Measurements from ENCODE around the gene CLPSL1. TPM values are rescaled to one million over a fixed set of nuclear protein-coding genes. Genes with fewer than 3 reads are reported as not detected.

CLPSL1 gene
- total and polyA plus RNA-seq, 2 experiments from 2014 or later: not detected

DNA sequence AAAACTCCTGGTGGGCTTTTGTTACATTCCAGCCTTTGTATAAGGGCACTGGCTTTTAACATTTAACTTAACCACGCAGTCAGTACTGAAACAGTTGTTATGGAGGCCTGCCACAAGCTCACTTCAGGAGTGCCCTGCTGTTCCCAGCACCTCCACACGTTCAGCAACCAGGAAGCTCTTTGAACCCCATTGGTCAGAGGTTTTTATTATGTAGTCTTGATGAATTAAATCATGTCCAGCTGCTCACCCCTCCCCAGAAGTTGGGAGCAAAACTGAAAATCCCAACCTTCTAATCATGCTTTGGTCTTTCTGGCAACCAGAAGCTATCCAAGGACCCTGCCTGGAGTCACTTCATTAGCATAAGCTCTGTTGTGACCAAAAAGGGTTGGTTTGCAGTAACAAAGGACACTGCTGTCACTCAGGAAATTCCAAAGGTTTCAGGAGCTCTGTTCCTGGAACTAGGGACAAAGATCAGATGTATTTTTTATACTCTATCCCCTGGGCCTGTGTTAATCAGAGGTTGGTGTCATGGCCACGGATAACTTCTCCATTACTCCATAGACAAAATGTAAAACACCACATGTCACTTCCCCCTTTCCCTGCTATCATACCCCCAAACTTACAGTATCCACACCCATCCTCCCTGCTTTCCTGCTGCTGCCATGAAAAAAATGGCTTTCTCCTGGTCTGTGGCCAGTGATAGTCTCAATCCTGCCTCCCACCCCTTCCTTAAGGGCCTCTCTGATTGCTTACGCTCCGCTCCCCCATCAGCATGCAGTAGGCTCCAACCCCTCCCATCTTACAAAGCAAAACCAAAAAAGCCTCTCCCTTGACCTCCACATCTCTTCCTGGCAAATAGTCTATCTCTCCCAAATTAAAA, 40.9 kb upstream of the CLPSL1 start:
- H3K4me1 Mint-ChIP-seq: peaks cover 55% of the 10 kb centered on the region

More for the DNA sequence above, 40.9 kb upstream of the CLPSL1 start:
- DNase-seq (ENCODE audit: low spot score) (peak; percentile 74), ATAC-seq (peak; percentile 62)
- TF ChIP-seq, protein P1, sequence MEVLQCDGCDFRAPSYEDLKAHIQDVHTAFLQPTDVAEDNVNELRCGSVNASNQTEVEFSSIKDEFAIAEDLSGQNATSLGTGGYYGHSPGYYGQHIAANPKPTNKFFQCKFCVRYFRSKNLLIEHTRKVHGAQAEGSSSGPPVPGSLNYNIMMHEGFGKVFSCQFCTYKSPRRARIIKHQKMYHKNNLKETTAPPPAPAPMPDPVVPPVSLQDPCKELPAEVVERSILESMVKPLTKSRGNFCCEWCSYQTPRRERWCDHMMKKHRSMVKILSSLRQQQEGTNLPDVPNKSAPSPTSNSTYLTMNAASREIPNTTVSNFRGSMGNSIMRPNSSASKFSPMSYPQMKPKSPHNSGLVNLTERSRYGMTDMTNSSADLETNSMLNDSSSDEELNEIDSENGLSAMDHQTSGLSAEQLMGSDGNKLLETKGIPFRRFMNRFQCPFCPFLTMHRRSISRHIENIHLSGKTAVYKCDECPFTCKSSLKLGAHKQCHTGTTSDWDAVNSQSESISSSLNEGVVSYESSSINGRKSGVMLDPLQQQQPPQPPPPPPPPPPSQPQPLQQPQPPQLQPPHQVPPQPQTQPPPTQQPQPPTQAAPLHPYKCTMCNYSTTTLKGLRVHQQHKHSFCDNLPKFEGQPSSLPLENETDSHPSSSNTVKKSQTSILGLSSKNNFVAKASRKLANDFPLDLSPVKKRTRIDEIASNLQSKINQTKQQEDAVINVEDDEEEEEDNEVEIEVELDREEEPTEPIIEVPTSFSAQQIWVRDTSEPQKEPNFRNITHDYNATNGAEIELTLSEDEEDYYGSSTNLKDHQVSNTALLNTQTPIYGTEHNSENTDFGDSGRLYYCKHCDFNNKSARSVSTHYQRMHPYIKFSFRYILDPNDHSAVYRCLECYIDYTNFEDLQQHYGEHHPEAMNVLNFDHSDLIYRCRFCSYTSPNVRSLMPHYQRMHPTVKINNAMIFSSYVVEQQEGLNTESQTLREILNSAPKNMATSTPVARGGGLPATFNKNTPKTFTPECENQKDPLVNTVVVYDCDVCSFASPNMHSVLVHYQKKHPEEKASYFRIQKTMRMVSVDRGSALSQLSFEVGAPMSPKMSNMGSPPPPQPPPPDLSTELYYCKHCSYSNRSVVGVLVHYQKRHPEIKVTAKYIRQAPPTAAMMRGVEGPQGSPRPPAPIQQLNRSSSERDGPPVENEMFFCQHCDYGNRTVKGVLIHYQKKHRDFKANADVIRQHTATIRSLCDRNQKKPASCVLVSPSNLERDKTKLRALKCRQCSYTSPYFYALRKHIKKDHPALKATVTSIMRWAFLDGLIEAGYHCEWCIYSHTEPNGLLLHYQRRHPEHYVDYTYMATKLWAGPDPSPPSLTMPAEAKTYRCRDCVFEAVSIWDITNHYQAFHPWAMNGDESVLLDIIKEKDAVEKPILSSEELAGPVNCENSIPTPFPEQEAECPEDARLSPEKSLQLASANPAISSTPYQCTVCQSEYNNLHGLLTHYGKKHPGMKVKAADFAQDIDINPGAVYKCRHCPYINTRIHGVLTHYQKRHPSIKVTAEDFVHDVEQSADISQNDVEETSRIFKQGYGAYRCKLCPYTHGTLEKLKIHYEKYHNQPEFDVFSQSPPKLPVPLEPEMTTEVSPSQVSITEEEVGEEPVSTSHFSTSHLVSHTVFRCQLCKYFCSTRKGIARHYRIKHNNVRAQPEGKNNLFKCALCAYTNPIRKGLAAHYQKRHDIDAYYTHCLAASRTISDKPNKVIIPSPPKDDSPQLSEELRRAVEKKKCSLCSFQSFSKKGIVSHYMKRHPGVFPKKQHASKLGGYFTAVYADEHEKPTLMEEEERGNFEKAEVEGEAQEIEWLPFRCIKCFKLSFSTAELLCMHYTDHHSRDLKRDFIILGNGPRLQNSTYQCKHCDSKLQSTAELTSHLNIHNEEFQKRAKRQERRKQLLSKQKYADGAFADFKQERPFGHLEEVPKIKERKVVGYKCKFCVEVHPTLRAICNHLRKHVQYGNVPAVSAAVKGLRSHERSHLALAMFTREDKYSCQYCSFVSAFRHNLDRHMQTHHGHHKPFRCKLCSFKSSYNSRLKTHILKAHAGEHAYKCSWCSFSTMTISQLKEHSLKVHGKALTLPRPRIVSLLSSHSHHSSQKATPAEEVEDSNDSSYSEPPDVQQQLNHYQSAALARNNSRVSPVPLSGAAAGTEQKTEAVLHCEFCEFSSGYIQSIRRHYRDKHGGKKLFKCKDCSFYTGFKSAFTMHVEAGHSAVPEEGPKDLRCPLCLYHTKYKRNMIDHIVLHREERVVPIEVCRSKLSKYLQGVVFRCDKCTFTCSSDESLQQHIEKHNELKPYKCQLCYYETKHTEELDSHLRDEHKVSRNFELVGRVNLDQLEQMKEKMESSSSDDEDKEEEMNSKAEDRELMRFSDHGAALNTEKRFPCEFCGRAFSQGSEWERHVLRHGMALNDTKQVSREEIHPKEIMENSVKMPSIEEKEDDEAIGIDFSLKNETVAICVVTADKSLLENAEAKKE (CRISPR knock-in tag; IDR thresholded peaks at IDR 0.05): peak; percentile 75
- TF ChIP-seq, protein P2, sequence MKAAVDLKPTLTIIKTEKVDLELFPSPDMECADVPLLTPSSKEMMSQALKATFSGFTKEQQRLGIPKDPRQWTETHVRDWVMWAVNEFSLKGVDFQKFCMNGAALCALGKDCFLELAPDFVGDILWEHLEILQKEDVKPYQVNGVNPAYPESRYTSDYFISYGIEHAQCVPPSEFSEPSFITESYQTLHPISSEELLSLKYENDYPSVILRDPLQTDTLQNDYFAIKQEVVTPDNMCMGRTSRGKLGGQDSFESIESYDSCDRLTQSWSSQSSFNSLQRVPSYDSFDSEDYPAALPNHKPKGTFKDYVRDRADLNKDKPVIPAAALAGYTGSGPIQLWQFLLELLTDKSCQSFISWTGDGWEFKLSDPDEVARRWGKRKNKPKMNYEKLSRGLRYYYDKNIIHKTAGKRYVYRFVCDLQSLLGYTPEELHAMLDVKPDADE (IDR thresholded peaks at IDR 0.05): no peak
- H3F3A ChIP-seq (replicated peaks; ENCODE audit: low read depth): peaks cover 8% of the 10 kb centered on the region
- Mint-ChIP-seq H3K27ac (peak overlapping the region; percentile 97), H3K27me3 (ENCODE audit: insufficient read depth, low read depth, poor library complexity) (peaks cover 16% of the 10 kb centered on the region), H3K36me3 (ENCODE audit: low read depth) (no peaks in the 10 kb centered on the region; the same call in 2 of the 3 replicates), H3K4me3 (peak overlapping the region; percentile 46), H3K9me3 (no peaks in the 10 kb centered on the region; the same call in 2 of the 3 replicates)
- H3K4me2 ChIP-seq: peak overlapping the region; percentile 2
- no peak overlapping the region for H3K4me3 ChIP-seq
- H2AFZ ChIP-seq: no peak overlapping the region
- no peaks in the 10 kb centered on the region for H4K20me1 ChIP-seq (replicated peaks; ENCODE audit: insufficient read depth)
- no peaks in the 10 kb centered on the region for H3K36me3 ChIP-seq (ENCODE audit: insufficient read depth)
- H3K27ac ChIP-seq (ENCODE audit: low read depth): peak overlapping the region; percentile 81
- H3K9me2 ChIP-seq (ENCODE audit: insufficient read depth): no peaks in the 10 kb centered on the region
- no peaks in the 10 kb centered on the region for H3K27me3 ChIP-seq (ENCODE audit: insufficient read depth)
- H3K79me2 ChIP-seq (replicated peaks; ENCODE audit: insufficient read depth): no peaks in the 10 kb centered on the region
- peaks cover 36% of the 10 kb centered on the region for H3K4me1 ChIP-seq (ENCODE audit: insufficient read depth)

All from GM23338 (cell line).